ENCODE results near the gene RFX4. TPM values are rescaled to one million over a fixed set of nuclear protein-coding genes. Genes with fewer than 3 reads are reported as not detected.

Gene RFX4
- total and polyA plus RNA-seq, 10 of the 15 experiments (the other 5 are each of a cell fraction or from before 2014, with no cell fraction given) = 0.02 to 0.23 TPM; not detected in 8

DNA sequence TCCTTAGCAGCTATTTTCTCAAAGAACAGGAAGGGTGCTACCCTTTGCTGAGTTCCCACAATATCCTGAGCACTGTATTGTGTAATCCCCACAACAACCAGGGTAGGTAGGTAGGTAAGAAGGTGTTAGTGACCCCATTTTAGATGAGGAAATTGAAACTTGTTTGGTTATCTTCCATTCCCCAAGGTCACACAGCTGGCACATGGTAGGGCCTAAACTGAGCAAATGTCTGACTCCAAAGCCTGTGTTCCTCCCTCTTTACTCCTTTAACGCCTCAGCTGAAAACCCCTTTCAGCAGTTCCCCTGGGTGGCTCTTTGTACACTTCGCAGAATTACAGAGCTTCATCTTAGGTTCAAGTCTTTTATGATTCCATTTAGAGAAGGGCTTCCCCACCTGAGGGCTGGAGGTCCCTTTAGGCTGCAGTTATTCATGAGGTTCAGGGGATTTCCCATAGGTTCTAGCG is 165.2 kb downstream of the RFX4 start:
- H3K36me3 ChIP-seq (ENCODE audit: control insufficient read depth in 2 of 2, insufficient read depth in 2 of 2, low read length in 1 of 2) = no peaks in the 10 kb centered on the region
- in situ Hi-C loops (cut with MboI) = no loop called here
- no TSS peak for BruUV-seq (replicated peaks)
- TF ChIP-seq GABPA (IDR thresholded peaks at IDR 0.05; ENCODE audit: low read depth) (0 out of 2 replicates have a peak, but pooled peaks have one; percentile 25), YY1 (IDR thresholded peaks at IDR 0.05; ENCODE audit: low read depth, low read length) (no peak)
- peaks cover 0 to 4% of the 10 kb centered on the region in 2 experiments; a peak in 1 of 4 replicates for H3K27me3 ChIP-seq (replicated peaks in 1 of 2; ENCODE audit: control insufficient read depth in 2 of 2, insufficient read depth in 2 of 2, low read length in 1 of 2)
- 29% methylated on average over 3 of the region's 3 CpGs for WGBS (ENCODE audit: insufficient coverage, insufficient replicate concordance, low lambda C conversion rate, missing lambda C conversion rate)
- CTCF ChIA-PET = interaction anchor here (0.7 to 1.3 kb wide), 3 partner anchors 11 to 1521 kb away, joined by 3 read pairs; no protein-coding TSS in a partner anchor
- H3K9me3 ChIP-seq (replicated peaks; ENCODE audit: control insufficient read depth, insufficient read depth, low read length) = peaks cover 2% of the 10 kb centered on the region; the same call in 1 of the 3 replicates
- intact Hi-C loops (cut with micrococcal nuclease; ENCODE audit: unreplicated experiment) = no loop called here
- peak overlapping the region; percentile 67 for H2AFZ ChIP-seq (ENCODE audit: control insufficient read depth, low read depth, low read length)
- H3K79me2 ChIP-seq (ENCODE audit: control insufficient read depth, insufficient read depth, low read length) = no peaks in the 10 kb centered on the region
- DNase-seq (ENCODE audit: low read depth, low spot score) (no peak), FAIRE-seq (no peak), ATAC-seq (peak; percentile 34; the same call in 2 of the 3 replicates)
- no peaks in the 10 kb centered on the region for H4K20me1 ChIP-seq (ENCODE audit: control insufficient read depth, insufficient read depth)
- H3K9ac ChIP-seq (ENCODE audit: control insufficient read depth, insufficient read depth, low read length) = no peak overlapping the region
- H3K4me2 ChIP-seq (ENCODE audit: control insufficient read depth, insufficient read depth) = 0 out of 2 replicates have a peak overlapping the region, but pooled peaks have one; percentile 2
- SMC1A ChIA-PET (ENCODE audit: uncharacterized antibody, unreplicated experiment) = interaction anchor here (0.6 to 1.4 kb wide), 3 partner anchors 9 to 33 kb away, joined by 3 to 4 read pairs (median 3); no protein-coding TSS in a partner anchor
- POLR2A ChIA-PET = interaction anchor here (1.0 kb wide), 1 partner anchor 12 kb away, joined by 4 read pairs; no protein-coding TSS in a partner anchor
- no peak overlapping the region for H3K4me3 ChIP-seq
- H3K4me1 ChIP-seq (ENCODE audit: control insufficient read depth, insufficient read depth, low read length) = peaks cover 6% of the 10 kb centered on the region
- no peak overlapping the region for H3K27ac ChIP-seq (ENCODE audit: control insufficient read depth, insufficient read depth)
- RAD21 ChIA-PET (ENCODE audit: unreplicated experiment) = no interaction called here

DNA sequence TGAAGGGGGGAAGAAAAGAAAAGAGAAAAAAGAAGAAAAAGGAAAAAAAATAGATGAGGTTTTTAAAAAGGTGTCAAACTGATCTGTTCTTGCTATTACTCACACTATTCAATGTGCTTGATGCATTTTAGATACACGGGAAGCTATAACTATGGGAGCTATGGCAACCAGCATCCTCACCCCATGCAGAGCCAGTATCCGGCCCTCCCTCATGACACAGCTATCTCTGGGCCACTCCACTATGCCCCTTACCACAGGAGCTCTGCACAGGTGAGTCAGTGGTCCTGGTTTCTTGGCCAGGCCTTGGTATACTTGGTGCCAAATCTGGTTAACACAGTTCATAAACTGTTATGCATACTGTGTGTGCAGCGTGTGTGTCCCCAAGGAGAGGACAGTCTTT is 167.7 kb downstream of the RFX4 start:
- in situ Hi-C loops (cut with MboI) = no loop called here
- intact Hi-C loops (cut with micrococcal nuclease; ENCODE audit: unreplicated experiment) = no loop called here
- RAD21 ChIA-PET (ENCODE audit: unreplicated experiment) = no interaction called here
- POLR2A ChIA-PET = interaction anchor here (0.8 kb wide), 1 partner anchor 361 kb away, joined by 7 read pairs; no protein-coding TSS in a partner anchor
- ATAC-seq = no peak
- CTCF ChIA-PET = no interaction called here
- Histone ChIP-seq H3K4me2 (ENCODE audit: control insufficient read depth, insufficient read depth) (no peak overlapping the region), H2AFZ (ENCODE audit: control insufficient read depth, low read depth, low read length) (no peak overlapping the region), H3K9ac (ENCODE audit: control insufficient read depth, insufficient read depth, low read length) (no peak overlapping the region), H3K4me3 (no peak overlapping the region), H3K4me1 (ENCODE audit: control insufficient read depth, insufficient read depth, low read length) (peaks cover 22% of the 10 kb centered on the region), H3K79me2 (ENCODE audit: control insufficient read depth, insufficient read depth, low read length) (no peaks in the 10 kb centered on the region), H3K9me3 (replicated peaks; ENCODE audit: control insufficient read depth, insufficient read depth, low read length) (peaks cover 2% of the 10 kb centered on the region; the same call in 1 of the 3 replicates), H3K36me3 (ENCODE audit: control insufficient read depth in 2 of 2, insufficient read depth in 2 of 2, low read length in 1 of 2) (no peaks in the 10 kb centered on the region), H3K27me3 (replicated peaks in 1 of 2; ENCODE audit: control insufficient read depth in 2 of 2, insufficient read depth in 2 of 2, low read length in 1 of 2) (no peaks in the 10 kb centered on the region), H4K20me1 (ENCODE audit: control insufficient read depth, insufficient read depth) (no peaks in the 10 kb centered on the region), H3K27ac (ENCODE audit: control insufficient read depth, insufficient read depth) (no peak overlapping the region)
- DNase-seq (ENCODE audit: low read depth, low spot score) = no peak
- 94% methylated on average over 3 of the region's 3 CpGs for WGBS (ENCODE audit: insufficient coverage, insufficient replicate concordance, low lambda C conversion rate, missing lambda C conversion rate)
- SMC1A ChIA-PET (ENCODE audit: uncharacterized antibody, unreplicated experiment) = no interaction called here
- TF ChIP-seq YY1 (IDR thresholded peaks at IDR 0.05; ENCODE audit: low read depth, low read length) (no peak), IRF4 (IDR thresholded peaks at IDR 0.05; ENCODE audit: low read depth, low read length) (no peak), SUZ12 (IDR thresholded peaks at IDR 0.05; ENCODE audit: unreplicated experiment) (no peak), EP300 (IDR thresholded peaks at IDR 0.05; ENCODE audit: borderline replicate concordance in 1 of 2, control insufficient read depth in 1 of 2, low read depth in 2 of 2, low read length in 2 of 2) (no peak), RAD21 (IDR thresholded peaks at IDR 0.05; ENCODE audit: insufficient read depth, low read depth, low read length) (no peak), SPI1 (IDR thresholded peaks at IDR 0.05; ENCODE audit: borderline replicate concordance, insufficient read depth, low read depth, low read length) (no peak), BRCA1 (IDR thresholded peaks at IDR 0.05; ENCODE audit: low read depth, low read length) (no peak)
- TF ChIP-seq, protein P1, sequence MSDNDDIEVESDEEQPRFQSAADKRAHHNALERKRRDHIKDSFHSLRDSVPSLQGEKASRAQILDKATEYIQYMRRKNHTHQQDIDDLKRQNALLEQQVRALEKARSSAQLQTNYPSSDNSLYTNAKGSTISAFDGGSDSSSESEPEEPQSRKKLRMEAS (IDR thresholded peaks at IDR 0.05; ENCODE audit: low read depth, low read length) = no peak
- TF ChIP-seq, protein P2, sequence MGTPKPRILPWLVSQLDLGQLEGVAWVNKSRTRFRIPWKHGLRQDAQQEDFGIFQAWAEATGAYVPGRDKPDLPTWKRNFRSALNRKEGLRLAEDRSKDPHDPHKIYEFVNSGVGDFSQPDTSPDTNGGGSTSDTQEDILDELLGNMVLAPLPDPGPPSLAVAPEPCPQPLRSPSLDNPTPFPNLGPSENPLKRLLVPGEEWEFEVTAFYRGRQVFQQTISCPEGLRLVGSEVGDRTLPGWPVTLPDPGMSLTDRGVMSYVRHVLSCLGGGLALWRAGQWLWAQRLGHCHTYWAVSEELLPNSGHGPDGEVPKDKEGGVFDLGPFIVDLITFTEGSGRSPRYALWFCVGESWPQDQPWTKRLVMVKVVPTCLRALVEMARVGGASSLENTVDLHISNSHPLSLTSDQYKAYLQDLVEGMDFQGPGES (IDR thresholded peaks at IDR 0.05) = no peak
- TF ChIP-seq, protein P3, sequence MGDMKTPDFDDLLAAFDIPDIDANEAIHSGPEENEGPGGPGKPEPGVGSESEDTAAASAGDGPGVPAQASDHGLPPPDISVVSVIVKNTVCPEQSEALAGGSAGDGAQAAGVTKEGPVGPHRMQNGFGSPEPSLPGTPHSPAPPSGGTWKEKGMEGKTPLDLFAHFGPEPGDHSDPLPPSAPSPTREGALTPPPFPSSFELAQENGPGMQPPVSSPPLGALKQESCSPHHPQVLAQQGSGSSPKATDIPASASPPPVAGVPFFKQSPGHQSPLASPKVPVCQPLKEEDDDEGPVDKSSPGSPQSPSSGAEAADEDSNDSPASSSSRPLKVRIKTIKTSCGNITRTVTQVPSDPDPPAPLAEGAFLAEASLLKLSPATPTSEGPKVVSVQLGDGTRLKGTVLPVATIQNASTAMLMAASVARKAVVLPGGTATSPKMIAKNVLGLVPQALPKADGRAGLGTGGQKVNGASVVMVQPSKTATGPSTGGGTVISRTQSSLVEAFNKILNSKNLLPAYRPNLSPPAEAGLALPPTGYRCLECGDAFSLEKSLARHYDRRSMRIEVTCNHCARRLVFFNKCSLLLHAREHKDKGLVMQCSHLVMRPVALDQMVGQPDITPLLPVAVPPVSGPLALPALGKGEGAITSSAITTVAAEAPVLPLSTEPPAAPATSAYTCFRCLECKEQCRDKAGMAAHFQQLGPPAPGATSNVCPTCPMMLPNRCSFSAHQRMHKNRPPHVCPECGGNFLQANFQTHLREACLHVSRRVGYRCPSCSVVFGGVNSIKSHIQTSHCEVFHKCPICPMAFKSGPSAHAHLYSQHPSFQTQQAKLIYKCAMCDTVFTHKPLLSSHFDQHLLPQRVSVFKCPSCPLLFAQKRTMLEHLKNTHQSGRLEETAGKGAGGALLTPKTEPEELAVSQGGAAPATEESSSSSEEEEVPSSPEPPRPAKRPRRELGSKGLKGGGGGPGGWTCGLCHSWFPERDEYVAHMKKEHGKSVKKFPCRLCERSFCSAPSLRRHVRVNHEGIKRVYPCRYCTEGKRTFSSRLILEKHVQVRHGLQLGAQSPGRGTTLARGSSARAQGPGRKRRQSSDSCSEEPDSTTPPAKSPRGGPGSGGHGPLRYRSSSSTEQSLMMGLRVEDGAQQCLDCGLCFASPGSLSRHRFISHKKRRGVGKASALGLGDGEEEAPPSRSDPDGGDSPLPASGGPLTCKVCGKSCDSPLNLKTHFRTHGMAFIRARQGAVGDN (IDR thresholded peaks at IDR 0.05) = no peak
- no TSS peak for BruUV-seq (replicated peaks)
- no peak for FAIRE-seq

Measured in GM12878 (cell line).